SHP77 (cell line): ENCODE data around the gene POU3F3.

Experiments
- DNase-seq, 2 experiments: peaks; one replicate each; lab custom pipeline; 2025; lab: John Stamatoyannopoulos, UW

The POU3F3 gene

GRCh38 chr2:104875262-104875661, 21.3 kb downstream of the POU3F3 start:
- DNase-seq, result no peak

GRCh38 chr2:104876606-104877570, 23.0 kb downstream of the POU3F3 start:
- DNase-seq, result no peak

- DNase-seq, result no peak
Measured at GRCh38 chr2:104878863-104879512, 25.1 kb downstream of the POU3F3 start.

DNA sequence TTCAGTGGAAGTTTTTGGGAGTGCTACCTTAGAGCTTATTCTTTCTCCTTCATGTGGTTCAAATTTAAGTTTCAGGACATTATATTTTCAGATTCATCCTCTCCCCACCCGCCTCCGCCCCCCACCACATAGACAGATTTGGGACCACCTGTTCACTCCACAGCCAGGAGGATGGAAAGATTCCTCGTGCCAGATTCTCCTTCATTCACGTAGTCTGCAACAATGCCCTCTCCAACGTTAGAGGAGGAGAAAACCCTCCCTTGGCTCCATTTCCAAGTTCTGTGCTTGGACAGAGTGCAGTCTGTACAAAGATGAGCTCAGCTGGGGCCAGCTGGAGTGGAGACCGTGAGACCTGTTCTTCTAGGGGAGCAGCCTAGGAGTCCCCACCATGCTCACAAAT, 26.2 kb downstream of the POU3F3 start:
- DNase-seq, result no peak

GRCh38 chr2:104883357-104883756, 29.4 kb downstream of the POU3F3 start:
- no peak for DNase-seq

- no peak for DNase-seq
Measured at GRCh38 chr2:104885119-104885782, 31.3 kb downstream of the POU3F3 start.

DNA sequence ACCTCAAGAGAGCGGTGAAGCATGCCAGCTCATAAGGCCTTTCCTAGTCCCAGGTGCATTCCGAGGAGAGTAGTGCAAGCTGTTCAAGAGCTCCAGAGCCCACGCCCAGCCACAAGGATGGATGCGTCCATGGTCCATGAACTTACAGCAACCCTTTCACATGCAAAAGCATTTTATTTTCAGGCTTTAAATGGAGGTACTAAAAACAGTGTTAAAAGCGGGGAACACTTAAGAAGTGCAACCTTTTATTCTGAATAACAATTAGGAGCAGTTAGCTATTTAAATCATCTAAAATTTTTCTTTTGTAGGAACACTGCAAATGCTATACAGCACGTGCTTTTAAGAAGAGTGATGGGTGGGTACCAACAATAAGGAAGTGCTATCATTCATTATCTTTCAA, 33.8 kb downstream of the POU3F3 start:
- no peak for DNase-seq

DNA sequence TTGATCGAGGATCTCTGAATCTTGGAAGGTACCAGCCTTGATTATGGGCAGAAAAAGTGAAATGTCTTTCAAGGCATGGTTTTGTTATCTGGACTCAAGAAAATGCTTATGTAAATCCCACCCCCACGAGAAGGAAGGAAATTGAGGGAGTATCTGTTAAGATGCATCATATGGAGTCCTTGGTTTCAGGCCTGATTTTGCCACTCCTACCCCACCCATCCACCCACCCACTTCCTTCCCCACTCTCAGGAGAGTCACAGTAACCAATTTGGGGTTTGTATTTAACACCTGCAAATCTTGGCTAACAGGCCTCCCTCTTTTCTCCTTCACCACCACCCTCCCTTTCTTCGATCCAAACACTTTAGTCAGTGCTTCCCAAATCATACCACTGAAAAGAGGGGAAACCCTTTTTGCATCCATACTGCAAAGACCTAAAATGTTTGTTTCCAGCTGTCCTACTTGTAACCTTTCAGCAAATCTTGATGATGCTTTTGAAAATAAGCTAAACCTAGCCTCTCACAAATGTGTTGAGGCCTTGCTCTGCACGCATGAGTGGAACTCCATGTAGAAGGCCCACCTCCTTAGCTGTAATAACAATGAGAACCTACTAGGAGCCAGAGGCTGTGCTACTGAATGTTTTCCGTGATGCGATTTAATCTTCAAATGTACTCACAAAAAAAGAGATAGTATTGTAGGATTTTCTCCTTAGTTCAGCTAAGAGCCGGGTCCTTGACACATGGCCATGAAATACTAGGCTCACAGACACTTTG, 34.8 kb downstream of the POU3F3 start:
- DNase-seq, result no peak

- DNase-seq, result no peak
Measured at GRCh38 chr2:104889291-104889959, 35.5 kb downstream of the POU3F3 start.

- DNase-seq, result no peak
Measured at GRCh38 chr2:104889960-104890684, 36.2 kb downstream of the POU3F3 start.

DNA sequence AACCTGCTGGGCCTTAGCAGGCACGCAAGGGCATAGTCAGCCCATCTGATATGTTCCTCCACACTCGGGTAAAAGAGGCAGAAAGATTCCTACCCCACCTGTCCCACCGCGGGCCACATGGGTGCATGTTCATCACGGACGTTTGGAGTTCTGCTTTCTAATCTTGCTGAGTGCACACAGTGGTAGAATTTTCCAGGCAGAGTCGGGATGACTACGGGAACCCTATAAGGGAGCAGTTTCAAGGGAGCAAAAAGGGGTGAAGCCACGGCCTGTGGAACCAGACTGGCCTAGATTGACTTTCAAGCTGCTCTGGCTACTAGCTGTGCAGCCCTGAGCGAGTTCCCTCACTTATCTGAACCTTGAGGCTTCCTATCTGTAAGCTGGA, 36.8 kb downstream of the POU3F3 start:
- DNase-seq, result no peak

GRCh38 chr2:104891145-104891544, 37.2 kb downstream of the POU3F3 start:
- DNase-seq, result no peak

DNA sequence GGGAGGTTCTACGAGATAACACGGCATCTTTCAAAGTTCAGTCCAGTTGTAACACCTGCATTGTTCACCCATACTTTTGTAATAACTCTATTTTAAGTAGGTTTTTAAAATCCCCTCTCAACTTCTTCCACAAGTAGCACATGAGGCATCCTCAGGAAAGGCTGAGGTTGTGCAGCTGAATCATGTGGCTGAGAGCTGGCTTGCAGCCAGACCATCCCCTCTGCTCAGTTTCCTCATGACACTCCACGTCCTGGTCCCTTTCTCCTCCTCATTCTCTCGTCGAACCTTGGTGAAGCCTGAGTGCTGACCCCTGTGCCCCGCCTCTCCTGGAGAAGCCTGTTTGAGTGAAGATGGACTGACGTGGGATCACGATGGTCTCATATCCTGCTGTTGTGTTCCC, 42.5 kb downstream of the POU3F3 start:
- no peak for DNase-seq

DNA sequence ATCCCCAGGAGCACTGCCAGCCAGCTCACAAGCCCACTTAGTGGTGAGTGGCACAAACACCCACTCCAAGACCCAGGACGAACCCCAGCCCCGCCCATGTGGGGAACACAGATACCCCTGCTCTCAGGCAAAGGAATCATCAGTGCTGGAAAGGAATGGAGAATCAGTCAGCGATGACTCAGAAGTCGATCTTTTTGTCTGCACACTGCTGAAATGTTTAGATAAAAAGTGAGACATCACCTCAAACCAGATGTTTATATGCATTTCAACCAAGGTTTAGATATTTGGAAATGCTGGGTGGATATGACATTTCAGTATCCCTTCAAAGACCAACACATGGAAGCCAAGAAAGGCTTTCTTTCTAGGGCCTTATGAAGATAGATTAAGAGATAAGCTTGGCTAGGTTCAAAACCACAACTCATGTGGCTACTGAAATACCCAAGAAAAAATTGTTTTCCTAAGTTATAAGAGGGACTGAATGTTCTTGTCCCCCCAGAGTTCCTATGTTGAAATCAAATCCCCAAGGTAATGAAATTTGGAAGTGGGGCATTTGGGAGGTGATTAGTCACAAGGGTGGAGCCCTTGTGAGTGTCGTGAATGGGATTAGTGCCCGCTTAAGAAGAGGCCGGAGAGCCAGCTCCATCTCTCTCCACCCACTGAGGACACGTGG, 43.7 kb downstream of the POU3F3 start:
- DNase-seq, result no peak

DNA sequence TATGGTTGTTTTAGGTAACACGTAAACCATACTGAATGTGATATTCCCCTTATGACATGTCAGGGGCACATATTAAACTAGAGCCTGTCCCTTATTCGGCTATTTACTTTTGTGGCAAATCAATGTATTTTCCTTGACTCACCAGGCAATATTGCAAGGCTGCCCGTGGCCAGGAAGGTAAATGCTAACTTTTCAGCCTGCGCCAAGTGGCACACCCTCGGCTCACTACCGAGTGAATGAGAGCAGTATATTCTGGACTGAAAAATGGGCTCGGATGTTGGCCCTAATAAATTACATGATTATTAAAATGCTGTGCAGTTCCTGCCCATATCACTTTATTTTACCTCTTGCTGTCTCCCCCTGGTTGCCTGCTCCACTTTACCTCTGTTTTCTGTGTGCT, 46.7 kb downstream of the POU3F3 start:
- no peak for DNase-seq

- DNase-seq, result no peak
Measured at GRCh38 chr2:104901037-104901881, 47.3 kb downstream of the POU3F3 start.

GRCh38 chr2:104902317-104902716, 48.4 kb downstream of the POU3F3 start:
- DNase-seq, result no peak
